ENCODE results near the gene L1CAM. TPM values are rescaled to one million over a fixed set of nuclear protein-coding genes. Genes with fewer than 3 reads are reported as not detected.

Gene L1CAM
- total RNA-seq, 2 donors from 2014 or later: 6.3 to 7.0 TPM

DNA sequence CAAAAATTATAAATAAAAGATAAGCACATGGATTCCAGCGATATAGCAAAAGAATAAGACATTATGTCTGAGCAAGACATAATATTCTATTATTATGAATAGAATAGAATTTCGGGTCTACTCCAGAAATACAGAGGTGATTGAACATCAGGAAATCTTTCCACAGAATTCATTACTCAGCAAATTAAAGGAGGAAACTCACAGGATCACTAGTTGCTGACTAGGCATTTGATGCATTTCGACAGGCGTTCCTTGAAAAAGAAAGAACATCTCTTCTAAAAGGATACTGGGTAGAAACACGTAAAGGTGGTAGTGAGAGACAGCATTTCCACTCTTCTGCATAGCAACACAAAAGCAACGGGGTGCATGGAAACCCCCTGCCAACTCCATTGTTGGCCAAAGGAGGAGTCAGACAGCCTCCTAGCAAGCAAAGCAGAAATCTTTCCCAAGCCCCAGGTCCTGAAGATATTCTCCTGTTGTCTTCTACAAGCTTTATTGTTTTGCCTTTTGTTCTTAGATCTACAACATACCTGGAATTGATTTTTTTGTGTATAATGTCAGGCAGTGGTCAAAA lies 41.4 kb downstream of the L1CAM start:
- no peak for DNase-seq (ENCODE audit: low spot score)
- Histone ChIP-seq H3K27me3 (peaks cover 0 to 3% of the 10 kb centered on the region in 2 donors), H3K9me3 (no peaks in the 10 kb centered on the region), H3K36me3 (no peaks in the 10 kb centered on the region), H3K4me1 (no peaks in the 10 kb centered on the region), H3K27ac (no peak overlapping the region), H3K4me3 (no peak overlapping the region)
- TF ChIP-seq, protein P1, sequence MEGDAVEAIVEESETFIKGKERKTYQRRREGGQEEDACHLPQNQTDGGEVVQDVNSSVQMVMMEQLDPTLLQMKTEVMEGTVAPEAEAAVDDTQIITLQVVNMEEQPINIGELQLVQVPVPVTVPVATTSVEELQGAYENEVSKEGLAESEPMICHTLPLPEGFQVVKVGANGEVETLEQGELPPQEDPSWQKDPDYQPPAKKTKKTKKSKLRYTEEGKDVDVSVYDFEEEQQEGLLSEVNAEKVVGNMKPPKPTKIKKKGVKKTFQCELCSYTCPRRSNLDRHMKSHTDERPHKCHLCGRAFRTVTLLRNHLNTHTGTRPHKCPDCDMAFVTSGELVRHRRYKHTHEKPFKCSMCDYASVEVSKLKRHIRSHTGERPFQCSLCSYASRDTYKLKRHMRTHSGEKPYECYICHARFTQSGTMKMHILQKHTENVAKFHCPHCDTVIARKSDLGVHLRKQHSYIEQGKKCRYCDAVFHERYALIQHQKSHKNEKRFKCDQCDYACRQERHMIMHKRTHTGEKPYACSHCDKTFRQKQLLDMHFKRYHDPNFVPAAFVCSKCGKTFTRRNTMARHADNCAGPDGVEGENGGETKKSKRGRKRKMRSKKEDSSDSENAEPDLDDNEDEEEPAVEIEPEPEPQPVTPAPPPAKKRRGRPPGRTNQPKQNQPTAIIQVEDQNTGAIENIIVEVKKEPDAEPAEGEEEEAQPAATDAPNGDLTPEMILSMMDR (IDR thresholded peaks at IDR 0.05): no peak

DNA sequence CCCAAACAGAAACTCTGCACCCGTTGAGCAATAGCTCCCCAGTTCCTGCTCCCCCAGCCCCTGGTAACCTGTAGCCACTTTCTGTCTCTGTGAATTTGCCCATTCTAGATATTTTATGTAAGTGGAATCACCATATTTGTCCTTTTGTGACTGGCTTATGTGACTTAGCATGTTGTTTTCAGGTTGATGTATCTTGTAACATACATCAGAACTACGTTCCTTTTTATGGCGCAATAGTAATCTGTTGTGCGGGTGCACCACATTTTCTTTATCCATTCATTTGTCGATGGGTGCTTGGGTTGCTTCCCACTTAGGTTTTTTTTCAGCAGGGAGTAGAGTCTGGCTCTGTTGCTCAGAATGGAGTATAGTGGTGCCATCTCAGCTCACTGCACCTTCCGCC lies 49.1 kb downstream of the L1CAM start:
- no peaks in the 10 kb centered on the region for H3K27me3 ChIP-seq

DNA sequence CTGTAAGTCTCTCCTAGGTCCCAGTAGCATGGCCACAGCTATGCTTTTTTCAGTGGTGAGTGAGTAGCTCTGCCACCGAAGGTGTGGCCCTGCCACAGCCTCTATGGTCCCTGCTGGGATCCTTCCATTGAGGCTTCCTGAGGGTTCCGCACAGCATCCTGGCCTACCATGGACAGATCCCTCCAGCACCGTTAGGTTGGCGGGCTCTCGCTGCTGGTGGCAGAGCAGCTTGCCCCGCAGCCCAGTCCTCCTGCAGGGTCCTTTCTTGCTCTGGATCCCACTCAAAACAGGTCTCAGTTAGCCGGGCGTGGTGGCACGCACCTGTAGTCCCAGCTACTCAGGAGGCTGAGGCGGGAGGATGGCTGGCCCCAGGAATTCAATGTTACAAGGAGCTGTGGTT lies 53.2 kb downstream of the L1CAM start:
- Histone ChIP-seq H3K4me1 (peaks cover 0 to 16% of the 10 kb centered on the region in 2 donors), H3K27ac (no peak overlapping the region), H3K36me3 (no peaks in the 10 kb centered on the region), H3K9me3 (no peaks in the 10 kb centered on the region), H3K4me3 (no peak overlapping the region), H3K27me3 (peaks cover 0 to 5% of the 10 kb centered on the region in 2 donors)
- DNase-seq (ENCODE audit: low spot score): no peak
- TF ChIP-seq, protein P1 (IDR thresholded peaks at IDR 0.05): no peak

More for the DNA sequence above, 49.1 kb downstream of the L1CAM start:
- Histone ChIP-seq H3K36me3 (no peaks in the 10 kb centered on the region), H3K27ac (no peak overlapping the region), H3K9me3 (no peaks in the 10 kb centered on the region), H3K4me1 (no peaks in the 10 kb centered on the region), H3K4me3 (no peak overlapping the region)
- TF ChIP-seq, protein P1 (IDR thresholded peaks at IDR 0.05): no peak
- no peak for DNase-seq (ENCODE audit: low spot score)

- no peak for DNase-seq (ENCODE audit: low spot score)
- TF ChIP-seq, protein P1 (IDR thresholded peaks at IDR 0.05): no peak
- Histone ChIP-seq H3K27me3 (peaks cover 0 to 11% of the 10 kb centered on the region in 2 donors), H3K4me1 (peaks cover 0 to 16% of the 10 kb centered on the region in 2 donors), H3K27ac (no peak overlapping the region), H3K4me3 (no peak overlapping the region), H3K9me3 (no peaks in the 10 kb centered on the region), H3K36me3 (no peaks in the 10 kb centered on the region)
Measured at GRCh38 chrX:153831429-153832150, 54.4 kb downstream of the L1CAM start.

DNA sequence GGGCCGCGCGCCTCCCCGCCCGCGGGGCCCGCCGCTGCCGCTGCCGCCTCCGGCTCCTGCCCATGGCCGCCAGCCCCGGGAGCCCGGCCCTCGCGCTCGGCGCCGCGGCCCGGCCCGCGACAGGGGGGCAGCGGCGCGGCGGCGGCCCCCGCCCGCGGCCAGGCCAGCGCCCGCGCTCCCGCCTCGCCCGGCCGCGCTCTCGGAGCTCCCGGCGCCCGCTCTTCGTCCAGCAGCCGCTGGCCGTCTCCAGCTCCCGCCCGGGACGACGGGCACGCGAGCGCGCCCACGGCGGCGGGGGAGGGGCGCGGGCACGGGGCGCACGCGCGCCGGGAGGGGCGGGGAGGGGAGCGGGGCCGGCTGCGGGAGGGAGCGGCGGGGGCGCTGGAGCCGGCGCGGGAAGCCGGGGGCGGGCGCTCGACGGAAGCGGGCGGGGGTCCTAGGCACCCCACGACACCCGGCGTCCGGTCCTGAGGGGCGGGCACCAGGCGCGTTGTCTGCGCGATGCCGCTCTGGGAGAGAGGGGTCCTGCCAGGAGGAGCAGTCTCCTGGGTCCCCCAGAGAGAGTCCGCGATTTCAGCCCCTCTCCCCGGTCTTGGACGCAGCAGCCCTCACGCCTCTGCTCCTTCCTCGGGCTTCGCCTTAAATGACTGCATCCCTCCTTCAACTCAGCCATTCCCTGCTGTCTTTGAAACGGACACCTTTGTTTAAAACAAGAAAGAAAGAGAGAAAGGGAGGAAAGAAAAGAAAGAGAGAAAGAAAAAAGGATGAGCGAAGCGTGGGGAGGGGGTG lies 55.1 kb downstream of the L1CAM start:
- no peaks in the 10 kb centered on the region for H3K9me3 ChIP-seq
- peaks cover 0 to 11% of the 10 kb centered on the region in 2 donors for H3K27me3 ChIP-seq
- TF ChIP-seq, protein P1 (IDR thresholded peaks at IDR 0.05): no peak
- H3K4me1 ChIP-seq: peaks cover 0 to 16% of the 10 kb centered on the region in 2 donors
- H3K27ac ChIP-seq: no peak overlapping the region
- no peaks in the 10 kb centered on the region for H3K36me3 ChIP-seq
- DNase-seq (ENCODE audit: low spot score): no peak
- H3K4me3 ChIP-seq: peak overlapping the region in 1 of 2 donors; percentile 51
